ENCODE results near the gene XIRP2.
"Not testable (repeated sequence)": the region's sequence is repeated elsewhere in the genome, so short reads cannot be mapped to it uniquely, and the experiment has no call there.

Gene XIRP2

GRCh38 chr2:167212014-167212648, 323.9 kb downstream of the XIRP2 start:
- FAIRE-seq, result no peak
- DNase-seq (ENCODE audit: insufficient read length), result peak; percentile 1
- no peak for TF ChIP-seq POLR2A (IDR thresholded peaks at IDR 0.05; ENCODE audit: low read depth, low read length)
- no peak for TF ChIP-seq TAF1 (IDR thresholded peaks at IDR 0.05; ENCODE audit: borderline replicate concordance, low read depth, low read length)
- TF ChIP-seq POLR2AphosphoS5 (IDR thresholded peaks at IDR 0.05; ENCODE audit: low read depth, low read length), result no peak

- DNase-seq (ENCODE audit: insufficient read length), result no peak
Measured at GRCh38 chr2:167215595-167215994, 327.3 kb downstream of the XIRP2 start.

GRCh38 chr2:167237478-167237877, 349.2 kb downstream of the XIRP2 start:
- DNase-seq (ENCODE audit: insufficient read length), result no peak
- TF ChIP-seq POLR2A (IDR thresholded peaks at IDR 0.05; ENCODE audit: low read depth, low read length), result no peak
- no peak for TF ChIP-seq POLR2AphosphoS5 (IDR thresholded peaks at IDR 0.05; ENCODE audit: low read depth, low read length)
- no peak for TF ChIP-seq TAF1 (IDR thresholded peaks at IDR 0.05; ENCODE audit: borderline replicate concordance, low read depth, low read length)
- FAIRE-seq, result no peak

More at GRCh38 chr2:167215595-167215994, 327.3 kb downstream of the XIRP2 start:
- FAIRE-seq, result no peak
- TF ChIP-seq TAF1 (IDR thresholded peaks at IDR 0.05; ENCODE audit: borderline replicate concordance, low read depth, low read length) (no peak), POLR2A (IDR thresholded peaks at IDR 0.05; ENCODE audit: low read depth, low read length) (no peak), POLR2AphosphoS5 (IDR thresholded peaks at IDR 0.05; ENCODE audit: low read depth, low read length) (no peak)

- no peak for FAIRE-seq
- no peak for DNase-seq (ENCODE audit: insufficient read length)
- TF ChIP-seq TAF1 (IDR thresholded peaks at IDR 0.05; ENCODE audit: borderline replicate concordance, low read depth, low read length) (no peak), POLR2AphosphoS5 (IDR thresholded peaks at IDR 0.05; ENCODE audit: low read depth, low read length) (no peak), POLR2A (IDR thresholded peaks at IDR 0.05; ENCODE audit: low read depth, low read length) (no peak)
Measured at GRCh38 chr2:167240671-167241070, 352.4 kb downstream of the XIRP2 start.

- DNase-seq (ENCODE audit: insufficient read length) (no peak), FAIRE-seq (no peak)
- TF ChIP-seq POLR2AphosphoS5 (IDR thresholded peaks at IDR 0.05; ENCODE audit: low read depth, low read length), result no peak
- TF ChIP-seq POLR2A (IDR thresholded peaks at IDR 0.05; ENCODE audit: low read depth, low read length), result no peak
- no peak for TF ChIP-seq TAF1 (IDR thresholded peaks at IDR 0.05; ENCODE audit: borderline replicate concordance, low read depth, low read length)
Measured at GRCh38 chr2:167249197-167249596, 360.9 kb downstream of the XIRP2 start.

- TF ChIP-seq POLR2AphosphoS5 (IDR thresholded peaks at IDR 0.05; ENCODE audit: low read depth, low read length), result no peak
- no peak for TF ChIP-seq POLR2A (IDR thresholded peaks at IDR 0.05; ENCODE audit: low read depth, low read length)
- TF ChIP-seq TAF1 (IDR thresholded peaks at IDR 0.05; ENCODE audit: borderline replicate concordance, low read depth, low read length), result no peak
- no peak for DNase-seq (ENCODE audit: insufficient read length)
- FAIRE-seq, result no peak
Measured at GRCh38 chr2:167253025-167253424, 364.7 kb downstream of the XIRP2 start.

GRCh38 chr2:167254721-167255120, 366.4 kb downstream of the XIRP2 start:
- no peak for DNase-seq (ENCODE audit: insufficient read length)
- TF ChIP-seq POLR2AphosphoS5 (IDR thresholded peaks at IDR 0.05; ENCODE audit: low read depth, low read length), result no peak
- TF ChIP-seq POLR2A (IDR thresholded peaks at IDR 0.05; ENCODE audit: low read depth, low read length), result no peak
- TF ChIP-seq TAF1 (IDR thresholded peaks at IDR 0.05; ENCODE audit: borderline replicate concordance, low read depth, low read length), result no peak
- no peak for FAIRE-seq

- DNase-seq (ENCODE audit: insufficient read length), result no peak
- FAIRE-seq, result no peak
- TF ChIP-seq POLR2A (IDR thresholded peaks at IDR 0.05; ENCODE audit: low read depth, low read length) (no peak), POLR2AphosphoS5 (IDR thresholded peaks at IDR 0.05; ENCODE audit: low read depth, low read length) (no peak), TAF1 (IDR thresholded peaks at IDR 0.05; ENCODE audit: borderline replicate concordance, low read depth, low read length) (no peak)
Measured at GRCh38 chr2:167258712-167259111, 370.4 kb downstream of the XIRP2 start.

GRCh38 chr2:167264380-167264779, 376.1 kb downstream of the XIRP2 start:
- no peak for TF ChIP-seq TAF1 (IDR thresholded peaks at IDR 0.05; ENCODE audit: borderline replicate concordance, low read depth, low read length)
- TF ChIP-seq POLR2A (IDR thresholded peaks at IDR 0.05; ENCODE audit: low read depth, low read length), result no peak
- DNase-seq (ENCODE audit: insufficient read length) (no peak), FAIRE-seq (no peak)

- FAIRE-seq, result no peak
- no peak for DNase-seq (ENCODE audit: insufficient read length)
- TF ChIP-seq TAF1 (IDR thresholded peaks at IDR 0.05; ENCODE audit: borderline replicate concordance, low read depth, low read length) (no peak), POLR2A (IDR thresholded peaks at IDR 0.05; ENCODE audit: low read depth, low read length) (no peak), POLR2AphosphoS5 (IDR thresholded peaks at IDR 0.05; ENCODE audit: low read depth, low read length) (no peak)
Measured at GRCh38 chr2:167265004-167265403, 376.7 kb downstream of the XIRP2 start.

- TF ChIP-seq POLR2AphosphoS5 (IDR thresholded peaks at IDR 0.05; ENCODE audit: low read depth, low read length), result no peak
- TF ChIP-seq POLR2A (IDR thresholded peaks at IDR 0.05; ENCODE audit: low read depth, low read length), result no peak
- TF ChIP-seq TAF1 (IDR thresholded peaks at IDR 0.05; ENCODE audit: borderline replicate concordance, low read depth, low read length), result no peak
- DNase-seq (ENCODE audit: insufficient read length), result no peak
- no peak for FAIRE-seq
Measured at GRCh38 chr2:167265722-167266121, 377.4 kb downstream of the XIRP2 start.

- FAIRE-seq; DNase-seq (ENCODE audit: insufficient read length): not testable (repeated sequence)
Measured at GRCh38 chr2:167268245-167268644, 380.0 kb downstream of the XIRP2 start.

- no peak for FAIRE-seq
- TF ChIP-seq TAF1 (IDR thresholded peaks at IDR 0.05; ENCODE audit: borderline replicate concordance, low read depth, low read length), result no peak
- no peak for TF ChIP-seq POLR2A (IDR thresholded peaks at IDR 0.05; ENCODE audit: low read depth, low read length)
- TF ChIP-seq POLR2AphosphoS5 (IDR thresholded peaks at IDR 0.05; ENCODE audit: low read depth, low read length), result no peak
- DNase-seq (ENCODE audit: insufficient read length), result no peak
Measured at GRCh38 chr2:167271932-167272331, 383.7 kb downstream of the XIRP2 start.

Measured in GM12892 (cell line).